ENCODE results near the gene HOXD10.
A peak's percentile ranks its signal among the peaks of the same experiment; 100 is the strongest.

Gene HOXD10

GRCh38 chr2:176112375-176113302, 3.9 kb upstream of the HOXD10 start:
- Mint-ChIP-seq H3K4me3 (no peak overlapping the region), H3K36me3 (ENCODE audit: low read depth) (no peaks in the 10 kb centered on the region), H3K27me3 (peaks cover 89% of the 10 kb centered on the region), H3K4me1 (ENCODE audit: low read depth) (peaks cover 5% of the 10 kb centered on the region), H3K9me3 (no peaks in the 10 kb centered on the region), H3K27ac (no peak overlapping the region)
- intact Hi-C loops (cut with micrococcal nuclease): no loop called here

GRCh38 chr2:176114120-176114929, 2.3 kb upstream of the HOXD10 start:
- intact Hi-C loops (cut with micrococcal nuclease): no loop called here
- H3K36me3 Mint-ChIP-seq (ENCODE audit: low read depth): no peaks in the 10 kb centered on the region
- H3K27ac Mint-ChIP-seq: no peak overlapping the region
- H3K27me3 Mint-ChIP-seq: peaks cover 94% of the 10 kb centered on the region
- H3K4me1 Mint-ChIP-seq (ENCODE audit: low read depth): peaks cover 14% of the 10 kb centered on the region
- H3K9me3 Mint-ChIP-seq: no peaks in the 10 kb centered on the region
- H3K4me3 Mint-ChIP-seq: no peak overlapping the region

DNA sequence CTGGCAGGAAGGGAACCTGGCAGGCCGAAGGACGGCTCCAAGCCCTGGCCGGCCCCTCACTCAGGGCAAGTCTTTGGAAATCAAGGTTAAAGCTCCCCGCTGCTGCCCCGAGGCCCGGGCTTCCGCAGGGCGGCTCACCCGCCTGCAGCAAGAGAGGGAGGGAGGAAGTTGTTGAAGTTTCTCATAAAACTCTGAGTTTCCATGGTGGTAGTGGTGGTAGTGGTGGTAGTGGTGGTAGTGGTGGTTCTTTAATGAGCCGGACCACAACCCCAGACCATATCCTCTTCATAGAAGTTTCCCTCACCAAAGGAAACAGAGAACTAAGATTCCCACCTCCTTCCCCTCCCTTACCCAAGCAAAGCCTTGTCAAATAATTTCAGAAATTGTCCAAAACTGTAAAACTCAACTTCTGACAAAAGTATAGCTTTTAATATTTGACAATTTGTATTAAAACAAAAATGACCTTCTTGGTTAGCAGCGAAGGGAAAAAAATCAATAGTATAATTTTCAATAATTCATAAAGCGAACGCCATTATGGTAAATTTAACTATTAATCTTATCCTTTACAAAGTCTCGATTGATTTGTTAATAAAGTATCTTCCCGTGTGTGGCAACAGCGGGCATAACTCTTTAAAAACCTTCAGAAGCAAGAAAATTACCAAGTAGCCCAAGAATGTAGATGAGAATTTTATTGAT, 1.5 kb upstream of the HOXD10 start:
- no peak overlapping the region for H3K27ac Mint-ChIP-seq
- H3K9me3 Mint-ChIP-seq: no peaks in the 10 kb centered on the region

DNA sequence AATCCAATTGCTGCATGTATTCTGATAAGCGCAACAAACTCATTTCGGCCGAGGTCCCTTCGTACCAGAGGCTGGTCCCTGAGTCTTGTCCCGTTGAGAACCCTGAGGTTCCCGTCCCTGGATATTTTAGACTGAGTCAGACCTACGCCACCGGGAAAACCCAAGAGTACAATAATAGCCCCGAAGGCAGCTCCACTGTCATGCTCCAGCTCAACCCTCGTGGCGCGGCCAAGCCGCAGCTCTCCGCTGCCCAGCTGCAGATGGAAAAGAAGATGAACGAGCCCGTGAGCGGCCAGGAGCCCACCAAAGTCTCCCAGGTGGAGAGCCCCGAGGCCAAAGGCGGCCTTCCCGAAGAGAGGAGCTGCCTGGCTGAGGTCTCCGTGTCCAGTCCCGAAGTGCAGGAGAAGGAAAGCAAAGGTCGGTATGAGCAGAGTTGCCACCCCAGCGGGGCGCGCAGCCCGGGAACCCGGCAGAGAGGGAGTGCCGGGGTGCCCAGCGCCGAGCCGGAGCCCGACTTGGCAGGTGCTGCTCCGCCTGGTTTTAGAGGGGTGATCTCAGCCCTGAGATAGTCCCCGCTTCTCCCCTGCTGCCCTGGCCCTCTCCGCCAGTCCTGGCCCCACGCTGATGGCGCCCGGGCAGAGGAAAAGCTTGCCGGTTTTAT, 714 bp downstream of the HOXD10 start:
- no peak overlapping the region for H3K27ac Mint-ChIP-seq
- intact Hi-C loops (cut with micrococcal nuclease): no loop called here

More for the DNA sequence above, 1.5 kb upstream of the HOXD10 start:
- no peak overlapping the region for H3K4me3 Mint-ChIP-seq
- H3K4me1 Mint-ChIP-seq (ENCODE audit: low read depth): peaks cover 14% of the 10 kb centered on the region
- no peaks in the 10 kb centered on the region for H3K36me3 Mint-ChIP-seq (ENCODE audit: low read depth)
- intact Hi-C loops (cut with micrococcal nuclease): no loop called here
- H3K27me3 Mint-ChIP-seq: peaks cover 94% of the 10 kb centered on the region

GRCh38 chr2:176117823-176118371, 1.3 kb downstream of the HOXD10 start:
- intact Hi-C loops (cut with micrococcal nuclease): no loop called here
- Mint-ChIP-seq H3K27ac (no peak overlapping the region), H3K4me3 (no peak overlapping the region), H3K9me3 (no peaks in the 10 kb centered on the region), H3K27me3 (peaks cover 94% of the 10 kb centered on the region), H3K4me1 (ENCODE audit: low read depth) (peaks cover 14% of the 10 kb centered on the region), H3K36me3 (ENCODE audit: low read depth) (no peaks in the 10 kb centered on the region)

More for the DNA sequence above, 714 bp downstream of the HOXD10 start:
- Mint-ChIP-seq H3K27me3 (peaks cover 94% of the 10 kb centered on the region), H3K4me3 (no peak overlapping the region), H3K9me3 (no peaks in the 10 kb centered on the region), H3K36me3 (ENCODE audit: low read depth) (no peaks in the 10 kb centered on the region), H3K4me1 (ENCODE audit: low read depth) (peaks cover 9% of the 10 kb centered on the region)

DNA sequence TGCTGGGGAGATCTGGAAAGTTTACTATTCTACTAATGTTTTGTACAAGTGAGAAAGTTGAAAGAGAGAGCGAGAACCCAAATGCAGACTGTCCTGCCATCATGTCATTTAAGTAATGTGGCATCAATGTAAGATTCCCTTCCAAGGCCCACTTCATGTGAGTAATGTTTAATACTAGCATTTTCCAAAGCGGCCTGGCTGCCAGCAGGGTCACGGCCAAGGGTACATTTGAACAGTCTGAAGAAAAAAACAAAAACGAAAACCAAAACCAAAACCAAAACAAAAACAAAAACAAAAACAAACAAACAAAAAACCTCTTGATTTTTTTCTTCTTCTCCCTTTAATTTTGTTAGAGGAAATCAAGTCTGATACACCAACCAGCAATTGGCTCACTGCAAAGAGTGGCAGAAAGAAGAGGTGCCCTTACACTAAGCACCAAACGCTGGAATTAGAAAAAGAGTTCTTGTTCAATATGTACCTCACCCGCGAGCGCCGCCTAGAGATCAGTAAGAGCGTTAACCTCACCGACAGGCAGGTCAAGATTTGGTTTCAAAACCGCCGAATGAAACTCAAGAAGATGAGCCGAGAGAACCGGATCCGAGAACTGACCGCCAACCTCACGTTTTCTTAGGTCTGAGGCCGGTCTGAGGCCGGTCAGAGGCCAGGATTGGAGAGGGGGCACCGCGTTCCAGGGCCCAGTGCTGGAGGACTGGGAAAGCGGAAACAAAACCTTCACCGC, 2.2 kb downstream of the HOXD10 start:
- H3K27me3 Mint-ChIP-seq: peaks cover 94% of the 10 kb centered on the region
- no peak overlapping the region for H3K27ac Mint-ChIP-seq
- intact Hi-C loops (cut with micrococcal nuclease): no loop called here
- H3K4me3 Mint-ChIP-seq: peak overlapping the region; percentile 54
- H3K36me3 Mint-ChIP-seq (ENCODE audit: low read depth): no peaks in the 10 kb centered on the region
- no peaks in the 10 kb centered on the region for H3K9me3 Mint-ChIP-seq
- H3K4me1 Mint-ChIP-seq (ENCODE audit: low read depth): peaks cover 17% of the 10 kb centered on the region

- Mint-ChIP-seq H3K27ac (no peak overlapping the region), H3K27me3 (peaks cover 96% of the 10 kb centered on the region), H3K36me3 (ENCODE audit: low read depth) (no peaks in the 10 kb centered on the region), H3K4me3 (no peak overlapping the region), H3K4me1 (ENCODE audit: low read depth) (peaks cover 30% of the 10 kb centered on the region), H3K9me3 (no peaks in the 10 kb centered on the region)
- intact Hi-C loops (cut with micrococcal nuclease): no loop called here
Observed at GRCh38 chr2:176120364-176121189, 4.0 kb downstream of the HOXD10 start.

- no peaks in the 10 kb centered on the region for H3K36me3 Mint-ChIP-seq (ENCODE audit: low read depth)
- peaks cover 30% of the 10 kb centered on the region for H3K4me1 Mint-ChIP-seq (ENCODE audit: low read depth)
- peaks cover 96% of the 10 kb centered on the region for H3K27me3 Mint-ChIP-seq
- intact Hi-C loops (cut with micrococcal nuclease): no loop called here
- no peak overlapping the region for H3K4me3 Mint-ChIP-seq
- H3K27ac Mint-ChIP-seq: no peak overlapping the region
- H3K9me3 Mint-ChIP-seq: no peaks in the 10 kb centered on the region
Observed at GRCh38 chr2:176121190-176122051, 4.8 kb downstream of the HOXD10 start.

GRCh38 chr2:176122052-176122682, 5.6 kb downstream of the HOXD10 start:
- H3K27me3 Mint-ChIP-seq: peaks cover 94% of the 10 kb centered on the region
- H3K36me3 Mint-ChIP-seq (ENCODE audit: low read depth): no peaks in the 10 kb centered on the region
- H3K9me3 Mint-ChIP-seq: no peaks in the 10 kb centered on the region
- peak overlapping the region; percentile 59 for H3K4me3 Mint-ChIP-seq
- intact Hi-C loops (cut with micrococcal nuclease): no loop called here
- H3K4me1 Mint-ChIP-seq (ENCODE audit: low read depth): peaks cover 30% of the 10 kb centered on the region
- no peak overlapping the region for H3K27ac Mint-ChIP-seq

DNA sequence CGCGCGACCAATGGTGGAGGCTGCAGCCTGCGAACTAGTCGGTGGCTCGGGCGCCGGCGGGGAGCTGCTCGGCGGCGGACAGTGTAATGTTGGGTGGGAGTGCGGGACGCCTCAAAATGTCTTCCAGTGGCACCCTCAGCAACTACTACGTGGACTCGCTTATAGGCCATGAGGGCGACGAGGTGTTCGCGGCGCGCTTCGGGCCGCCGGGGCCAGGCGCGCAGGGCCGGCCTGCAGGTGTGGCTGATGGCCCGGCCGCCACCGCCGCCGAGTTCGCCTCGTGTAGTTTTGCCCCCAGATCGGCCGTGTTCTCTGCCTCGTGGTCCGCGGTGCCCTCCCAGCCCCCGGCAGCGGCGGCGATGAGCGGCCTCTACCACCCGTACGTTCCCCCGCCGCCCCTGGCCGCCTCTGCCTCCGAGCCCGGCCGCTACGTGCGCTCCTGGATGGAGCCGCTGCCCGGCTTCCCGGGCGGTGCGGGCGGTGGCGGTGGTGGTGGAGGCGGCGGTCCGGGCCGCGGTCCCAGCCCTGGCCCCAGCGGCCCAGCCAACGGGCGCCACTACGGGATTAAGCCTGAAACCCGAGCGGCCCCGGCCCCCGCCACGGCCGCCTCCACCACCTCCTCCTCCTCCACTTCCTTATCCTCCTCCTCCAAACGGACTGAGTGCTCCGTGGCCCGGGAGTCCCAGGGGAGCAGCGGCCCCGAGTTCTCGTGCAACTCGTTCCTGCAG, 6.3 kb downstream of the HOXD10 start, which contains the start of gene HOXD9:
Gene HOXD9, plus strand, starts transcription at position 37 of the 728 bp plus-strand sequence. Its CDS starts 50 bp downstream, at position 87.
- H3K27me3 Mint-ChIP-seq: peaks cover 93% of the 10 kb centered on the region
- H3K27ac Mint-ChIP-seq: no peak within 1 kb of the TSS
- intact Hi-C loops (cut with micrococcal nuclease): no loop called here
- no peaks in the 10 kb centered on the region for H3K36me3 Mint-ChIP-seq (ENCODE audit: low read depth)
- H3K9me3 Mint-ChIP-seq: no peaks in the 10 kb centered on the region
- H3K4me3 Mint-ChIP-seq: peak within 1 kb of the TSS; percentile 59
- H3K4me1 Mint-ChIP-seq (ENCODE audit: low read depth): peaks cover 30% of the 10 kb centered on the region
